DND-41 (cell line): ENCODE measurements around the gene PRKAG2.

Source experiments
- EZH2 ChIP-seq: IDR thresholded peaks from 3 replicates; pipeline ENCODE4 v1.6.1; 2012; ENCODE audit warnings: borderline replicate concordance, low read depth, mild to moderate bottlenecking, moderate library complexity, low read length, inconsistent platforms; ENCODE audit not compliant: severe bottlenecking
- TF ChIP-seq, protein P1 (sequence below): IDR thresholded peaks from 2 replicates; pipeline ENCODE4 v1.5.1; 2012; ENCODE audit warnings: borderline replicate concordance, low read length, moderate library complexity, mild to moderate bottlenecking; ENCODE audit not compliant: poor library complexity, severe bottlenecking; ENCODE audit errors: extremely low read depth

DNA sequence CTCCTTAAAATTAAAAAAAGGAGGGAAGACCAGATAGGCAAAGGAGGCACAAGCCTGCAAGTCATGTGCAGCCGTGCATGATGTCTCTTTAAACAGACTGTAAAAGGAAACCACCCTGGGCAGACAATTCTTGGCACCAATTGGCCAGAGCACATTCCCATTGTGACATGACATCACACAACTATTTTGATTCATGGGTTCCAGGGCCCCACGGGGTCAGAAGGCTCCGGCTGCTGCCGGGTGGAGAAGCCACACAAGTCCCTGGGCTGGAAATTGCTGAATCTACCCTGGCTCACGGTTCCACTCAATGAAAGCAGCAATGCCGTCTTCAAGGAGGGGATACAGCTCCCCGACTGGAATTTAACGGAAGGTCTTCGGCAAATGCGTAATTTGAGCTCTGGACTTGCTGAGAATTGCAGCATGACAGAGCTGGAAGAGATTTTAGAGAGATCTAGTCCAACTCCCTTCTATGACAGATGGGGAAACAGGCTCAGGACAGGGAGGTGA lies 140.5 kb downstream of the PRKAG2 start:
- TF ChIP-seq, protein P1, sequence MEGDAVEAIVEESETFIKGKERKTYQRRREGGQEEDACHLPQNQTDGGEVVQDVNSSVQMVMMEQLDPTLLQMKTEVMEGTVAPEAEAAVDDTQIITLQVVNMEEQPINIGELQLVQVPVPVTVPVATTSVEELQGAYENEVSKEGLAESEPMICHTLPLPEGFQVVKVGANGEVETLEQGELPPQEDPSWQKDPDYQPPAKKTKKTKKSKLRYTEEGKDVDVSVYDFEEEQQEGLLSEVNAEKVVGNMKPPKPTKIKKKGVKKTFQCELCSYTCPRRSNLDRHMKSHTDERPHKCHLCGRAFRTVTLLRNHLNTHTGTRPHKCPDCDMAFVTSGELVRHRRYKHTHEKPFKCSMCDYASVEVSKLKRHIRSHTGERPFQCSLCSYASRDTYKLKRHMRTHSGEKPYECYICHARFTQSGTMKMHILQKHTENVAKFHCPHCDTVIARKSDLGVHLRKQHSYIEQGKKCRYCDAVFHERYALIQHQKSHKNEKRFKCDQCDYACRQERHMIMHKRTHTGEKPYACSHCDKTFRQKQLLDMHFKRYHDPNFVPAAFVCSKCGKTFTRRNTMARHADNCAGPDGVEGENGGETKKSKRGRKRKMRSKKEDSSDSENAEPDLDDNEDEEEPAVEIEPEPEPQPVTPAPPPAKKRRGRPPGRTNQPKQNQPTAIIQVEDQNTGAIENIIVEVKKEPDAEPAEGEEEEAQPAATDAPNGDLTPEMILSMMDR: no peak
- TF ChIP-seq EZH2: no peak
